GM19452 (cell line): ENCODE results near the gene STK39.
"Not testable (repeated sequence)": the region's sequence is repeated elsewhere in the genome, so short reads cannot be mapped to it uniquely, and the experiment has no call there.

Experiments
- ATAC-seq: cut with Tn5 transposase; IDR thresholded peaks from one replicate; pipeline ENCODE4 v1.9.1; 2021; ENCODE audit not compliant: unreplicated experiment

The STK39 gene

DNA sequence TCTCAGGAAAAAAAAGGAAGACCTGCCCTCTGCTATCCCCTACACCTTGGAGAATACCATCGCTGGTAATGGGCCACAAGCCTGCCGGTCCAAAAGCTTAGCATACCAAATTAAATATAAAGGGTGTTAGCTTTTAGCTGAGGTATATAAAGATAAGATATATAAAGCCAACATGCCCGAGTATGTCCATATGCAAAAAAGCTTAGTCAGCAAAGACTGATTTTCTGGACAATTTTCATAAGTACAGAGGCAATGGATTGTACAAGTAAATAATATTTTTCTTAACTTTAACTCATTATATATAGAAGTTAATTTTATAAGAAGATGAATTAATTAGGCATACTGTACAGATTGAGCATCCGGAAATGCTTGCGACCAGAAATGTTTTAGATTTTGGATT lies 106.5 kb downstream of the STK39 start:
- no peak for ATAC-seq

DNA sequence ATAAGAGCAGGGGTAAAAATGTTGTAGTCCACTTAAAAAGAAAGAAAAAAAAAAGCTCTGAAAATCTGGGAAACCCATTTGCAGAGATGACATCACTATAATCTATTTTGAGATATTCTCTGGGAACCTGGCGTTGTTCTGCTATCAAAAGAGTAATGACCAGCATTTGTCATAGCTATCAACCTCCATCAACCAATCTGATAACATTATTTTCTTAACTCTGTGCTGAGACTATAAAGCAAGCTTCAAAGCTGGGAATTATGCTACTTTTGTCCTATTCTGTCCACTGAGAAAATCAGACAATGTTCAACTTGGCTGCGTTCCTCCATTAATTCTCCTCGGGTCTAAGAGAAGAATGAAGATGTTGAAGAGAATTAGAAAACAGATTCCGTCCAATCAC lies 107.5 kb downstream of the STK39 start:
- no peak for ATAC-seq

DNA sequence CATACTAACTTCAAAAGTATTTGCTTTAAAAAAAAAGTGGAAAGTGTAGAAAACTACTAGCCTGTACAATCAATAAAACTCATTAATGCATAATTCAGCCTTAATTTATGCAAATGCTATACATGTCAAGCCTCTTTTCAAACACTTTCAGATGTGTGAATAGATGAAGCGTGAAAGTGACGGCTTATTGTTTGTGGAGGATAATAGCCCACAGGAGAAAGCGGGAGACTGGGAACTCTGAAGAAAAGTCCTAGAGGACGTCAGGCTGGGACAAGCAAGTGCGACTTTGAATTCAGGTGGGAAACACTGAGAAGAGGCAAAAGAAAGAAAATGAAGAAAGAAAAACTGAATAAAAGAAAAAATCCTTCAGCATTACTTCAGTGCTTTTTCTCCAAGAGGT lies 108.5 kb downstream of the STK39 start:
- ATAC-seq, result no peak

DNA sequence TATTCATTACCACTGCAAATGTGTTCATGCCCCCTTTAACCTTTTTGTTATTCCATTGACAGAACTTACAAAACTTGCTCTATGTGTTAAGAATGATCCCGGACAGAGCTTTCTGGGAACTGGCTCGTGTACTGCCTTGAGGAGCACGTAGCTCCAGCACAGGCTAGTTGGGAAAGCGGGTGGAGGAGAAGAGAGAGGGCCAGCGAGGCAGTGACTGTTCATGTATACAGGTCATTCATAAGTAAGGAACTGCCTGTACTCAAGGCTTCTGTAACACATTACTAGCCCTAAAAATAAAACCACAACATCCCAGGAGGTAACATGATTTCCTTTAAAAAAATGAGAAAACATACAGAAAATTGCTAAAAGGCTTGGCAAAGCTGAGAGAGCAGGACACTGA lies 109.0 kb downstream of the STK39 start:
- ATAC-seq, result no peak

DNA sequence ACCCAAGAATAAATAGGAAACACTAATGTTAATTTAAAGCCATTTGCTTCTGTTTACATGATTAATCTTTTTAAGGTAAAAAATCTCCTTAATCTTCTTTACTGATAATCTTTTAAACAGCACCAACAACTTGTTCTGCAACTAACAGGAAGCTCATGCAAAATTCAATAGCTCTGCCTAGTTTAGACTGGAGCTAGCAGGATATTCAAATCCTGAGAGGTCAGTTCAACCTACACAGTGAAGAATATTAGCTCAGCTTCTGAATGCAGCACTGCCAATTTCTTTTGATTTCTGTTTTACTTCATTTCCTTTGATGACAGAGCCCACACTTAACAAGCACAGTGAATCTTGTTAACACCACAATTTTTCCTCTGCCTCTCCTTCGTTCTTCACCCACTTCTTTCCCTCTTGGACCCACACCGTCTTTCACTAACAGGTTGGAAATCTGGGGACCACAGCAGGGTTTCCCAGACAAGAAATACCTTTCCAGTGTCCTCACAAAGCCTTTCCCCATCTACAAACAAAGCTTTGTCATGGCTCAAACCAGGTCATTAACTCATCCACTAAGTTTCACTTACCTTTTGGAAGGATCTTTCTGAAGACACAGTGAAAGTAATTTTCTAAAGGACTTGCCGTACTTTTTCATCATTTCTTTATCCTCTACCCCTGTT lies 109.8 kb downstream of the STK39 start:
- ATAC-seq, result no peak

DNA sequence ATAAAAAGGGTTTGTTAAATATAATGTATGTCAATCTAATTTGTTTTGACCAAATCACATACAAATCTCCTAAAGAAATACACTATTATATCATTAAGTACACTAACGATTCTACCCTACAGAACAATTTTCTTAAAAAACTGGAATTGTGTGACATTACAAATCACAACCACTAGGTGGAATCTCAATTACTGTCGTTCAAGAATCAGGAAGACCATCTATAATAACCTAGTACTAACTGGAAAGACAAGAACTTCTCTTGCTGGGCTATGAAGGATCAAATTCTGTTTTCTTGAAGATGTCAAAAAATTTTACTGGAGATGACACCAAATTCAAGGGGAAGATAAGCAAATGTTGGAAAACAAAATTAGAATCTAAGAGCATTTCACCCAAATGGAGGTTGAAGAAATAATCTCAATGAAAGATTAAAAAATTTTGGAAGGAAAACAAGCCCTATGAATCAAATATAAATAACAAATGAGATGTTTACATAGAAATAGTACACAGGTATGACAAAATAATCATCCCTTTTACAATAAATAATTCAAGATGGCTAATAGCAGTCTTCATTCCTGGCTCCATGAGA lies 110.9 kb downstream of the STK39 start:
- ATAC-seq, result no peak

DNA sequence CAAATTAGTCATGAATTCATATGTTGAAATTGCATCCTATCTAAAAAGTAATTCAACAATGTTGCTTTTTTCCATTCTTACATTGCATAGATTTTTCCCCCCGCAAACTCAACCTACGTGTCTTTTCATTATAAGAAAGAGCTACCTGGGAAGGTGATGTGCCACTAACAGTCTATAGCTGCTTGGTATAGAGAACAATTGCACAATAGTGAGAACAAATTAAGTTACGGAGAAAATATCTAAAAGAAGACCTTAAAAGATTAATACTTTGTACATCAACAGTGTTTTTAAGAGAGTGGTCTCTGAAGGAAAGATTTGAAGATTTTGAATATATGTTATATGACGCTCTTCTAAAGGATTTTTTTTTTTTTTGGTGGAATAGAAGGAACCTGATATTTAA lies 111.8 kb downstream of the STK39 start:
- no peak for ATAC-seq

DNA sequence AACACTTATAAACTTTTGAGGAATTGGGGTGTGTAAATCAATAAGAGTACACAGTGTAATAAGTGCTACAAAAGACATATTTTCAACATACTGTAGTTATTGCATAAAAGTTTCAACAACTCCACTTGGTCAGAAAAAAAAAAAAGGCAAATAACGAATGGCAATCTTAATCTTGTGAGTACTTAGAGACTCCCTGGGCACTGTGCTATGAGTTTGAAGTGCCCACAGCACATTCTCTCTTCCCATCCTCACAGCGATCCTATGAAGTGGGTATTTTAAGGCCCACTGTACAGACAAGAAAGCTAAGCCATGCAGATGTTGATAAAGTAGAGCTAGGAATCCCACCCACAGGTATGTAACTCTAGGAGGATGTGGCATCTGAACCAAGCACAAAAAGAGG lies 112.3 kb downstream of the STK39 start:
- ATAC-seq, result no peak

DNA sequence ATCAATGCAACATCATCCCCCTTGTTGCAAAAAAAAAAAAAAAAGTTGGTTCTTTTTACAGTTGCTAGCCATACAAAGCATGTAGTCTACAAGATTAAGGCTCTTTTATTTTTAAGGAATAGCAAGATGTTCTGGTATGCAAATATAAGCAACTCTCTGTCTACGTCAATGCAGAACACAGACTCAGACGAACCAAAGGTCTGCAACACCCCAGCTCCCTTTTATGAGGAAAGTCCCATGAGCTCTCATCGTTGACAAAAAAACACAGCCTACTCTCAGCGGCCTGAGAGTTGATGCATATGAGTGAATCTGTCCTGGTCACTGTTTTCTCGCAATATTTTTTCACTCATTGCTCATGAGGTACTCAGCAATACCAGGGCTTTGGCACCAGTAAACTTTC lies 112.9 kb downstream of the STK39 start:
- no peak for ATAC-seq

DNA sequence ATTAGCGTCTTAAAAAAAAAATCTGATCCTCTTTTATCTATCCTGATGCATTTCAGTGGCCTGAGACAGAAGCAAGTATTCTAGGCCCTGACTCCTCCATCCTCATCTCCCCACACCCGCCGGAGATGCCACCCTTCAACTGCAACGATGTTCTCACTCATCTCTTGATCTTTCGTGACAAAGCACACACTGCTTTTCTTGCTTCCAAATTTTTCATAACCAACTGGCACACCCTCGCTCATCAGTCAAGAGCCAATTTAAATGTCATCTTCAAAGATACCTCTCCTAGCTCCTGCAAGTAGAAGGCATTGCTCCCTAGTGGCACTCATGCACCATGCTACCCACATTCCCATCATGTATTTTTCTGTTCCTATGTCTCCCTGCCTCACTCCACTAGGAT lies 115.0 kb downstream of the STK39 start:
- ATAC-seq, result no peak

DNA sequence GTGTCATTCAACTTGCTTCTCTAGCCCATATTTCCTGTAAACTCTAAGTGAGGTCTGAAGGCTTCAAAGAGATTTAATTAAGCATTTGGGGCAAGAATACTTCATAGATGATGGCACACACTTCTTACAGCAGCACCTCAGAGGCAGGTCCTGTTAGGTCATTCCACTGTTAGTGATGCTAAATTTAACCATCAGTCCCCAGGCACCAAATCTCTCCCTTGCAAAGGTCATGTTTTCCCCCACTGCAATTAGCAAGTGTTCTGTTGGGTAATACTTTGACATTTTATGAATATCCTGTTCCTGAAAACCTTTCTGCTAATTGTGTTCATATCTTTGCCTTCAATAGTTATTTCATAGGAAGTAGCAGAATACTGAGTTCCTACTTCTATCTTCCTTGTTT lies 117.0 kb downstream of the STK39 start:
- no peak for ATAC-seq

DNA sequence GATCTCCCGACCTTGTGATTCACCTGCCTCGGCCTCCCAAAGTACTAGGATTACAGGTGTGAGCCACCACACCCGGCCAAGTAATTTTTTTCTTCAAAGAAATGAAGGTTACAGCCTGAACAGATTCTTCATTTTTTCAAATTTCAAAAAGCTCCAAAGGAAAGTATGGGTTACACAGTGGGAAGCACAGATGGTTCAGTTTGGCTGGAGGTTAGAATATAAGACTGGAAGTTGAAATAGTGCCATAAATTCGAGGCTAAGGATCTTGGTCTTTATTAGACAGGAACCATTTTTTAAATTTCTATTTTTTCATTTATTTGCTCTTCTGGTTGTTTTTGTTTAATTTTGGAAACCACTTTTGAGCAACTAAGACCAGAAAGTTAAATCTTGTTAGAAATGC lies 120.0 kb downstream of the STK39 start:
- no peak for ATAC-seq

DNA sequence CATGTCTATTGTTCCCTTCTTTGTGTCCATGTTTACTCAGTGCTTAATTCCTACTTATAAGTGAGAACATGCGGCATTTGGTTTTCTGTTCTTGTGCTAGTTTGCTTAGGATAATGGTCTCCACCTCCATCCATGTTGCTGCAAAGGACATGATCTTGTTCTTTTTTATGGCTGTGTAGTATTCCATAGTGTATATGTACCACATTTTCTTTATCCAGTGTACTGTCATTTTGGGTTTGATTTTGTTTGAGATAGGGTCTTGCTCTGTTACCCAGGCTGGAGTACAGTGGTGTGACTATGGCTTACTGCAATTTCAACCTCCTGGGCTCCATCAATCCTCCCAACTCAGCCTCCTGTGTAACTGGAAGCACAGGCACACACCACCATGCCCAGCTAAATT lies 125.2 kb downstream of the STK39 start:
- not testable (repeated sequence) for ATAC-seq

DNA sequence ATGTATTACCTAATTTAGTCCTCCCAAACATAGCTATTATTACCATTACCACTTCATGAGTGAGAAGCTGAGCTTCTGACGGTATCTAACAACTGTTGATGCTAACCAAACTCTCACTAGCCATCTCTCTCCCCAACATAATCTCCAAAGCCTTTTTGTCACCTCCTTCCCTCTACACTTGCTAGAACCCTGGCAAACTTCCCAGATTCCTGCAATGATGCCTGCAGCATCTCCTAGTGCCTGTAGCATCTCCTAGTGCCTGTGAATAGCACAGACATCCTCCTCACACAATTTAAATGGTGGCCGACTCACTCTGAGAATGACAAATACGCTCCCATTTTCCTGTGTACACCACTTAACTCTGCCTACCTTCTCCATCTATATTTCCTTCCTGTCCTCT lies 126.7 kb downstream of the STK39 start:
- ATAC-seq, result no peak

DNA sequence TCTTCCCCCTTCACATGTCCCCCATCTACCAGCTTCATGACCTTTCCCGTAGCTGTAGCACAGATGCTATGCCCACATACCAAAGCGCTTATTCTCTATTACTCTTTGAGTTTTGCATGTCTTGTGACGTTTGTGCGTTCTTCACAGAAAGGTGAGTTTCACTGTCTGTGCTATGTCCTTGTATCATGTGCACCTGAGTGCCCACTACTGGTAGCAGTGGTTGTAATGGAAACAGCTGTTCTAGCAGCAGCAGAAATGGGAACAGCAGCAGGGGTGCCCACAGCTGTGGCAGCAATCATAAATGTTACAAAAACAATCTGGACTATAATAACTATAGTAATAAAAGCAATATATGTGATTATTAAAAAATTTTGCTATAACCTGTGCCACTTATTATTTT lies 127.1 kb downstream of the STK39 start:
- no peak for ATAC-seq

DNA sequence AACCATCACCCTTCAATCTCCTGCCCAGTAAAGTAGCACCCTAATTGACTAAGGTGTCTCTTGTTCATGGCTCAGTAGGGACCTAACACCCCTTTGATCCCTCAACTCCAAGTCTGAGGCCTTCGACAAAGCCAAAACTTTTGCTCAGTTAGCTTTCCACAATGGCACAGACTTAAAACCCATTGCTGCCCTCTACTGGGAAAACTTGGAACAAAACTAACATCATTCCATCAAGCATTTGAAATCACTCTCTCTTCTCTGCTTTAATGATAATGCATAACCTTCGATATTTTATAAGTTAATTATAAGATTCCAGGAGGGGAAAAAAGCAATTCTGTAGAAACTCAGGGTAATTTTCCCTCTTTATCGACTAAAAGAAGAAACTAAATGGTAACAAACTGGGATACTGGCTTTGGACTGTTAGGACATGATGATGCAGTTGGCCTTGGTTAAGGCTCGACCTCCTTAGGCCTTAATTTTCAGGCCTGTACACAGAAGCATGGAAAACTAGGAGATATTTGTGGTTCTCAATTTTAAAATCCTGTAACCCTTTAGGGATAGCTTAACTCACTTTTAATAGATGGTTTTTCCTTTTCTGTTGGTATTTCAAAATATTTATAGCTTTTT lies 127.8 kb downstream of the STK39 start:
- ATAC-seq, result no peak

DNA sequence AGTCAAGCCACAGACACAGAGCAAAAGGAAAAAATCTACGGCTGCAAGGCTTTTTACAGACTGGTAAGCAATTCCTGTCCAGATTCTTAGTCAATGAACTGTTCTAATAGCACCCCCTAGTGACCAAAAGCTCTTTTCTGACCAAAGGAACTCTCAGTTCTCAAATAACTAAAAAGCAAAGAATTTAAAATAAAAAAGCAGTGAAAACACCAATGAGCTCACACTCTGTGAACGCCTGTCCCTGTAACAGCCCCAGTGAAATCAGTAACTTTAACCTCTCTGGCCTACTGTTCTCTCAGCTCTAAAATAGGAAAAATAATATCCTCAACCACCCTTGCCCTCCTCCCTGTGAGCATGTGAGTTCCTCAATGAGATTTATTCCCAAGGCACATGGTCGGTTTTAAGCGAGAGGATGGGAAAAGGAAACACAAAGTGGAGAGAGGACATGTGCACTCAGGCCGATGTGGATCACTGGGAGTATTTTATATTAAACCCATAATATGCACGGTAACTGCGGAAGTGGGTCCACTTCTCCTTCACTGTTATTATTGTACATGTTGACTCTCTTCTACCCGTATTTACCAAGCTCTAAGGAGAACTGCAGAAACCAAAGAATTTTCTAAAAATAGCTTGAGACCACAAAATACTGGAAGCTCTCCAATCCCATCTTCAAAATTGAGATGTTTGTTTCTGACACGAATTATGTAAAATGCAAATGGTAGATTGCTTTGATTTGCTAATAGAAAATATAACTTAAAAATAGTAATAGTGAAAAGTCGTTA lies 128.5 kb downstream of the STK39 start:
- ATAC-seq, result peak; percentile 73

DNA sequence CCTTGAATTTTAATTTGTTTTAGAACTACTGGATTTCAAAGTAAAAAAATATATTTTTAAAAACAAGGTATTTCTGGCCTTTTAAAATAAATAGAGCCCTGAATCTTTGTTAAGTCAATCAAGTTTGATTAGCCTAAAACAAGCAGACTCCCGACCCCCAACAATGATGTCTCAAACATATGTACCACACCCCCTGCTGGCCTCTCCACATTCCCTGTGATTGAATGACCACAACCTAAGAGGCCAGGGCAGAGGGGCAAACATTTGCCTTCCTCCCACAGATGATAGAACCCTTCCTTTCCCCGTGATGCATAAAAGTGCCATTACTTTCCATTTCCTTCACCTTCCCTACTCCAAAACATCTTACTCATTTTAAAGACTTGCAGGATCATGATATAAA lies 130.9 kb downstream of the STK39 start:
- no peak for ATAC-seq

DNA sequence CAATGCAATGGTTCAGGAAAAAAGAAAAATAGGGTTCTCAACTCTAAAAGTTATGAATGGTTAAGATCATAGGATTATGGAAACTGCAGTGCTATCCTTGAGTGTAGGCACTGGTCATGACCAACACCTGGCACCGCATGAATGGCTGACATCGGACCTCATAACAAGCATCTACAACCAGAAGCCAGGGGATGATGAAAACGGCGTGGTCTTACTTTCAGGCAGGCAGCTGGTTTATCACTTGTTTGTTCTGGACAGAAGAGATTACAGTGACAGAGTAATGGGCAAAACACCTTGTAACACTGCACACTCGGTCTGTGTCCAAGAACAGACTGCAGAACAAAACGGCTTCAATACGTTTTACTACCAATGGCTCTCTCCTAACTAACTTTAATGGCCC lies 132.8 kb downstream of the STK39 start:
- no peak for ATAC-seq

DNA sequence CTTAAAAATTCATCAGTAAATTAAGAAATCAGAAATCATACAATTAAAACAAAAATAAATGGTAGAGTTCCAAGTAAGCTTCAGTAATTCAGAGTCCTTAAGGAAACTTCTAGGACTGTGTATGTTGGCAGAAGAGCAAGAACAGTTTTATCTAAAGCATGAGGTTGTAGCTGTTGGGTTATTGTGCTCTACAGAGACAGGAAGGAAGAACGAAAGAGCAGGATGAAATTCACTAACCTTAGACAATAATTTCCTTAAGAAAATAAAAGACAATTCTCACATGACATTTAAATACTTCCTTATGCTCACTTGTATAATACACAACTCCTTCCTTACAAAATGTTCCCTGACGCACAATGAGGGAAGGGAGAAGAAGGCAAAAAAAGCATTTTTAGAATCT lies 133.4 kb downstream of the STK39 start:
- no peak for ATAC-seq

DNA sequence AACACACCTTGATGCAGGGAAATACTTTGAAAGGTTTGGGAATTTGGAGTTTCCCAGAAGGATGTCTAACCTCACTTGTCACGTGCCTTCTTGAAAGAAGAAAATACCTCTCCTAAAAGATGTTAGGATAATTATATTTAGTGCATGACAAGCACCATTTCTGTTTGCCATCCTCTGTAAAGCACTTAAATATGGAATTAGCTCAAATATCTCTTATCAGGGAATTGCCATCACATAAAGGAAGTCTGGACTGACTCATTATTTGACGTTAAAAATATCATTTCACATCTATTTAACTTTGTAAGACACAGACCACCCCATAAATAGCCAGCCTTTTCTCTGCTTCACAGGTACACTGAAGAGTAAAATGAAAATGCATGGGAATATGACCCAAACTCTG lies 140.1 kb downstream of the STK39 start:
- no peak for ATAC-seq

DNA sequence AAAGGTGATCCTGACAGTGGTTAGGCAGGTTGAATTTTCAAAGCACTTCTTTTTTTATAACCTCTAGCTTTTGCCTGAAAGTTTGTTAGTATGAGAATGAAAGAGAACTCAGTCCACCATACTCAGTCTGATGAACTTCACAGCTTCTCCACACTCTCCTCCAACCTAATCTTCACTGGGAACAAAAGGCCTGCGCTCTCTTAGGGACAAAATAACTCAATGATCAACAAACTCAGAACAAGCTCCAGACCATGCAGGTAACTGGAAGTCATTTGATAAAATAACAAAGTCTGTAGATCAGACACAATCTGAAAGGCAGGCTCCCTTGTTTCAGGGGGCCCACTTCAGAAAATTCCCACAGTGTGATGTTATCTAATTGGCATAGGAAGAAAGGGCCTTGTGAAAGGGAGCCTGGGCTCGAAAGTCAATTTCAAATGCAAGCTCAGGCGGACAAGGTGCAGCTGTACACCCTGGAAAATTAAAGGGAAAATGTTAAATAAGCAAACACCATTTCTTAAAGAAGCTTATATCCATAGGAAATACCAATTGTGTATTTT lies 142.2 kb downstream of the STK39 start:
- ATAC-seq, result no peak
